C4-2B (cell line): ENCODE measurements around the gene PPRC1.

ENCODE experiments used
- H3K27ac ChIP-seq: fragments of 450-650 bp; 2 replicates; pipeline ENCODE4 v1.5.1; 2017
- CTCF ChIP-seq: fragments of 450-650 bp; conservative IDR thresholded peaks from 2 replicates; pipeline ENCODE4 v1.5.1; 2017; ENCODE audit warnings: mild to moderate bottlenecking
- ZFX ChIP-seq: fragments of 450-650 bp; IDR thresholded peaks from 2 replicates; pipeline ENCODE4 v1.6.1; 2017

The PPRC1 gene

DNA sequence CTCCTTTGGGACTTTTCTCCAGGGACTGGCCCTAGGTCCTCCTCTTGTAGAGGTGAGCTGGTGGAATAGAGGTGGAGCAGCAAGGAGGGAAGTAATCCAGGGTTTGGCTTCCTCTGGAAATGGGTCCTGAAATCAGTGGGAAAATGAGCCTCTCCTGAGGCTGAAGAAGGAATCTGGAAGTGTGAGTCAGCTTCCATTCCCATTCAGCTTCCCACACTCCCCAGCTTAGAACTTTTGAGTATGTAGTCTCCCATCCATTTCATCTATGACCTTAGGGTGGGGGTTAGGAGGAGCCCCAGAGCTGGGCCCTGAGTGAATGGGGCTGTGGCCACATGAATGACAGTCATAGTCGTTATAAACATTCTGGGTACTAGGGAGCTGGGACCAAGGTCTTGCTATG lies 30.4 kb upstream of the PPRC1 start:
- H3K27ac ChIP-seq: no peak overlapping the region
- TF ChIP-seq ZFX (no peak), CTCF (no peak)

DNA sequence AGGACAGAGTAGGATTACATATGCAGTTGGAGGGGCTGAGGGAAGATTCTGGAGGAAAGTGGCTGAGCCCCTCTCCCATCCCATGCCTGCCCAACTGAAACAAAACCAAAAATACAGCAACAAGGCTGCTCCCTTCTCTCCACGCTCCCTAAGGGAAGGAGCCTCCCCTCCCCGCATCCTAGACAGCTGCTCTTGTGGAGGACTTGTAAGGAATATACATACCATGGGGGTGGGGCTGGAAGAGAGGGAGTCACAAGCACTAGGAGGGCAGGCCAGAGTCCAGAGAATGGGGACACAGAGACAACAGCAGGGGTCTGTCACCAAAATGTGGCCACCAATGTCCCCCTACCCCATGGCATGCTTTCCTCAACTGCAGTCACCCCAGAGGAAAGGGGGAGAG lies 25.8 kb upstream of the PPRC1 start:
- no peak overlapping the region for H3K27ac ChIP-seq
- TF ChIP-seq ZFX (no peak), CTCF (no peak)

GRCh38 chr10:102109166-102110116 lies 23.4 kb upstream of the PPRC1 start:
- TF ChIP-seq CTCF: no peak
- no peak for TF ChIP-seq ZFX
- H3K27ac ChIP-seq: no peak overlapping the region

DNA sequence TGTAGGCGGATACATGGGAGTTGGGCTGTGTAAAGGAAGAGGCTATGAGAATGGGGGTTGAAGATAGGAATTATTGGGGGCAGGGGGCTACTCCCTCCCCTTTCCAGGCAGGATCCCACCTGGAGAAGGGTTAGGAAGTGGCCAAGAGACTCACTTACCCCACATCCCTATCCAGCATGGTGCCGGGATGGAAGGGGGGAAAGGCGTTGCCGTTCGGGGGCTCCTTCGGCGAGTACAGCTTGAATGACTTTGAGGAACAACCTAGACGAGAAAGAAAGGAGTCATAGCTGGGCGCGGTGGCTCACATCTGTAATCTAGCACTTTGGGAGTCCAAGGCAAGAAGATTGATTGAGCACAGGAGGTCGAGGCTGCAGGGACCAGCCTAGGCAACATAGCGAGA lies 21.6 kb upstream of the PPRC1 start:
- no peak for TF ChIP-seq CTCF
- TF ChIP-seq ZFX: no peak
- H3K27ac ChIP-seq: no peak overlapping the region

DNA sequence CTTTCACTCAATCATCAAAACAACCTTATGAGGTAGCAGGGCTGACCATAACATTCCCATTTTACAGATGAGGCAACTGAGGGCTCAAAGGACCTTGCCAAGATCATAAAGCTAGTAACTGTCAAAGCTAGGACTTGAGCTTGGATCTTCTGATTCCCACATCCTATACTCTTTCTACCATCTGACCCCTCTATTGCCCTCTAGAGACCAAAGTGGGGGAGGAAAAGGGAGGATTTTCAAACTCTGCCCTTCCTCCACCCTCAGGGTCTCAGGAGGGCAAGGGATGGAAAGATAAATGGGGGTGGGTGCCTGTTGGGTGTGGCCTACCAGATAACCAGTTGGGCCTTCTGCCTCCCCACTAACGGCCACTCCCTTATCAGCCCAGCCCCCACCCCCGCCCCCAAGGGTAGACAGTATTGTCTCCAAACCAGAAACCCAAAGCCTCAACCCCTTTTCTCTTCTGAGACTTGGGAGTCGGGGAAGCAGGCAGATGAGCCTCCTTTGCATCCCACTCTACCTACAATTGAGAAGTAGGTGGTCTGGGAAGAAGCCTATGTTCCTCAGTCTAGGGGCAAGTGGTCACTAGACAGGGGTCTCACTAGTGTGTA lies 20.5 kb upstream of the PPRC1 start:
- H3K27ac ChIP-seq: no peak overlapping the region
- TF ChIP-seq ZFX: no peak

- peak overlapping the region; percentile 78 for H3K27ac ChIP-seq
- TF ChIP-seq CTCF: no peak
Observed at GRCh38 chr10:102113261-102113955, 19.4 kb upstream of the PPRC1 start.

DNA sequence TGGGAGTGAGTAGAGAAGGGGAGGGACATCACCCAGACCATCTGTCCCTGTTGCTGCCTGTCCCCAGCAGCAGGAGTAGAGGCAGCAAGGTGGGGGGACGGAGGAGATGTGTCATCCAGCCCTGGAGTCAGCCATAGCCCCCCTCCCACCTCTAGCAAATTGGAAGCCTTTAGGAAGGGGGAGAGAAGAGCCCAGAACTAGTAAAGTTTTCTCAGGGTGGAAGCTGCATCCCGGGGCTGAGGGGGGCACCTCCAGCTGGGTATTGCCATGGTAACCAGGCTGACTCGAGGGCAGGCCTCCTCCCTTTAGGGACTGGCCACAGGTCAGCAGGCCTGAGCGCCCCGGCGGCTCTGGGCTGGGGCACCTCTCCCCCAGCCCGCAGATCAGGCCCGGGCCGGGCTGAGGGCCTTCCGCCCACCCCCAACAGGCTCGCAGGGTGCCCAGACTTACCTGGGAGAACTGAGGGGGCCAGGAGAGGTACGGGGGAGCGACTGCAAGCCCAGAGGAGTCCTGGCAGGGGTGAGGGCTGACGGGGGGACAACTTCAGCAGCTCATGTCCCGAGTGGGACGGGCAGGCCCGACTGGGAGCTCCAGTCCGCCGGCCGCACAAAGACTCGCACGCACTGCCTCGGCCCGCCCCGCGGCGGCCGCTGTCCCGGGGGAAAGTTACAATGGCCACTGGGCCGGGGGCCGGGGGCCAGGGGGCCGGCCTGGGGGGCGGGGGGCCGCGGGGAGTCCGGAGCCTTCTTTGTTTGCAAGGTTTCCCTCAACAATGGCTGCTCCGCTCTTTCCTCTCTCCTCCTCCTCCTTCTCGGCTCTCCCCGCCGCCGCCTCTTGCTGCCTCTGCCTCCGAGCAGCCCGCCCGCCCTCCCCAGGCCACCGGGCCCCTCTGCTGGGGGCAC lies 18.6 kb upstream of the PPRC1 start:
- peak; percentile 73; the same call in 1 of the 2 replicates for TF ChIP-seq ZFX
- TF ChIP-seq CTCF: no peak
- H3K27ac ChIP-seq: peak overlapping the region; percentile 78
